ENCODE data around the gene HAGHL. TPM values are rescaled to one million over a fixed set of nuclear protein-coding genes. Genes with fewer than 3 reads are reported as not detected.

The HAGHL gene
- total and polyA plus RNA-seq, 4 donors: 0.25 to 1.1 (median 0.49) TPM

GRCh38 chr16:768428-768827 lies 41.5 kb downstream of the HAGHL start:
- no peak for DNase-seq (ENCODE audit: low spot score)
- Histone ChIP-seq H3K36me3 (ENCODE audit: control insufficient read depth in 4 of 4, insufficient read depth in 3 of 4, low read depth in 1 of 4, low read length in 3 of 4) (no peaks in the 10 kb centered on the region), H3K27ac (ENCODE audit: low read depth in 1 of 2, low read length in 2 of 2) (no peak overlapping the region), H3K9ac (ENCODE audit: low read depth in 1 of 2, low read length in 2 of 2) (no peak overlapping the region), H3K4me3 (ENCODE audit: low read depth in 1 of 3, low read length in 3 of 3) (no peak overlapping the region), H3K9me3 (ENCODE audit: control insufficient read depth in 4 of 4, low read length in 3 of 4) (no peaks in the 10 kb centered on the region), H3K4me1 (ENCODE audit: control insufficient read depth in 4 of 4, insufficient read depth in 4 of 4, low read length in 3 of 4) (no peaks in the 10 kb centered on the region), H3K27me3 (ENCODE audit: control insufficient read depth in 4 of 4, insufficient read depth in 4 of 4, low read length in 3 of 4) (peaks cover 0 to 3% (median 0%) of the 10 kb centered on the region in 4 donors)
- 76% methylated on average over 21 of the region's 21 CpGs for WGBS
- no peak for TF ChIP-seq FOXA1 (IDR thresholded peaks at IDR 0.05)
- TF ChIP-seq RAD21 (IDR thresholded peaks at IDR 0.05): no peak
- no peak for TF ChIP-seq RXRA (IDR thresholded peaks at IDR 0.05)
- no peak for TF ChIP-seq GABPA (IDR thresholded peaks at IDR 0.05 in 1 of 2, conservative IDR thresholded peaks at IDR 0.05 in 1 of 2)
- TF ChIP-seq SP1 (IDR thresholded peaks at IDR 0.05): no peak
- TF ChIP-seq FOXA2 (IDR thresholded peaks at IDR 0.05): no peak

DNA sequence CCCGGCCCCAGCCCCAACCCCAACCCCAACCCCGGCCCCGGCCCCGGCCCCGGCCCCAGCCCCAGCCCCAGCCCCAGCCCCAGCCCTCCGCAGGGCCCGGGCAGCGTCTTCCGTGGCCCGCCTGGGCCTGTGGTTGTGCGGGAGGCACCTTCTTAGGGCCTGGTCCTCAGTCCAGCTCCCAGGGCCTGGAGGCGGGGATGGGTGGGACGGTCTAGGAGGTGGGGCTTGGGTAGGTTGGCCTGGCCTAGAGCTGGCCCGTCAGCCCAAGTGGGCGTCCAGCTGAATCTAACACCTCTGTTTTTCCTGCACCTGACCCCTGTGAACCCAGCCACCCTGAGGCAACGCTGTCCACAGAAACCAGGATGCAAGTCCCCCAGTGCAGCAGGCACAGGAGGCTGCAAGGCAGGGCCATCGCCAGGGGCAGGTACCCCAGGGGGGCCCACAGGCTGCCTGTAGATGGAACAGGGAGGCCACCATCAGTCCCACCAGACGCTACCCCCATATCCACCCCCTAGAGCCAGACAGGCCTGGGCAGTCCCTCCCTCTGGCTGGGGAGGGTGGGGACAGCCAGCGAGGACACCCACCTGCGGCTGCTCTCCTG lies 42.4 kb downstream of the HAGHL start:
- H3K9me3 ChIP-seq (ENCODE audit: control insufficient read depth in 4 of 4, low read length in 3 of 4): no peaks in the 10 kb centered on the region
- no peak for DNase-seq (ENCODE audit: low spot score)
- no peak for TF ChIP-seq SP1 (IDR thresholded peaks at IDR 0.05)
- no peak for TF ChIP-seq TAF1 (conservative IDR thresholded peaks at IDR 0.05)
- no peak for TF ChIP-seq NR2F2 (IDR thresholded peaks at IDR 0.05)
- TF ChIP-seq, protein P1, sequence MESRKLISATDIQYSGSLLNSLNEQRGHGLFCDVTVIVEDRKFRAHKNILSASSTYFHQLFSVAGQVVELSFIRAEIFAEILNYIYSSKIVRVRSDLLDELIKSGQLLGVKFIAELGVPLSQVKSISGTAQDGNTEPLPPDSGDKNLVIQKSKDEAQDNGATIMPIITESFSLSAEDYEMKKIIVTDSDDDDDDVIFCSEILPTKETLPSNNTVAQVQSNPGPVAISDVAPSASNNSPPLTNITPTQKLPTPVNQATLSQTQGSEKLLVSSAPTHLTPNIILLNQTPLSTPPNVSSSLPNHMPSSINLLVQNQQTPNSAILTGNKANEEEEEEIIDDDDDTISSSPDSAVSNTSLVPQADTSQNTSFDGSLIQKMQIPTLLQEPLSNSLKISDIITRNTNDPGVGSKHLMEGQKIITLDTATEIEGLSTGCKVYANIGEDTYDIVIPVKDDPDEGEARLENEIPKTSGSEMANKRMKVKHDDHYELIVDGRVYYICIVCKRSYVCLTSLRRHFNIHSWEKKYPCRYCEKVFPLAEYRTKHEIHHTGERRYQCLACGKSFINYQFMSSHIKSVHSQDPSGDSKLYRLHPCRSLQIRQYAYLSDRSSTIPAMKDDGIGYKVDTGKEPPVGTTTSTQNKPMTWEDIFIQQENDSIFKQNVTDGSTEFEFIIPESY (IDR thresholded peaks at IDR 0.05): no peak
- no peak for TF ChIP-seq JUND (IDR thresholded peaks at IDR 0.05)
- TF ChIP-seq HNF4A (conservative IDR thresholded peaks at IDR 0.05): no peak
- no peaks in the 10 kb centered on the region for H3K4me1 ChIP-seq (ENCODE audit: control insufficient read depth in 4 of 4, insufficient read depth in 4 of 4, low read length in 3 of 4)
- H3K9ac ChIP-seq (ENCODE audit: low read depth in 1 of 2, low read length in 2 of 2): no peak overlapping the region
- peaks cover 0 to 3% (median 0%) of the 10 kb centered on the region in 4 donors for H3K27me3 ChIP-seq (ENCODE audit: control insufficient read depth in 4 of 4, insufficient read depth in 4 of 4, low read length in 3 of 4)
- WGBS: 60% methylated on average over 20 of the region's 20 CpGs
- H3K27ac ChIP-seq (ENCODE audit: low read depth in 1 of 2, low read length in 2 of 2): no peak overlapping the region
- no peaks in the 10 kb centered on the region for H3K36me3 ChIP-seq (ENCODE audit: control insufficient read depth in 4 of 4, insufficient read depth in 3 of 4, low read depth in 1 of 4, low read length in 3 of 4)
- H3K4me3 ChIP-seq (ENCODE audit: low read depth in 1 of 3, low read length in 3 of 3): no peak overlapping the region

DNA sequence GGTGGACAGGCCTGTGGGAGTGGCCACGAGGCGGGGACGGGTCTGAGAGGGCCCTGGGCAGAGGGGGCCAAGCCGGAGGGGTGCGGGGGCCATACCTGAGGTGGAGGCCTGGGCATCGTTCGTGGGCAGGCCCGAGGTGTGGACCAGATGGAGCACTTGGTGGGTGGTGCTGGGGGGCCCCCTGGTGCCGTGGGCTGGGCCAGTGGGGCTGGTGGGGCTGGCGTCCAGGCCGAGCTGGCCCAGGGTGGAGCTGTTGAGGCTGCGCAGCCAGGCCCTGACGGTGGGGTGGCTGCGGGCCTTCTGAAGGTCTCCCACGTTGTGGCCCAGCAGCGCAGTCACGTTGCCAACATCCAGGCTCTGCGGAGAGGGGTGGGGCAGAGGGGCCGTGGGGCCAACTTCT lies 43.0 kb downstream of the HAGHL start:
- Histone ChIP-seq H3K27me3 (ENCODE audit: control insufficient read depth in 4 of 4, insufficient read depth in 4 of 4, low read length in 3 of 4) (peaks cover 0 to 3% (median 0%) of the 10 kb centered on the region in 4 donors), H3K4me3 (ENCODE audit: low read depth in 1 of 3, low read length in 3 of 3) (no peak overlapping the region), H3K27ac (ENCODE audit: low read depth in 1 of 2, low read length in 2 of 2) (no peak overlapping the region), H3K9me3 (ENCODE audit: control insufficient read depth in 4 of 4, low read length in 3 of 4) (no peaks in the 10 kb centered on the region), H3K4me1 (ENCODE audit: control insufficient read depth in 4 of 4, insufficient read depth in 4 of 4, low read length in 3 of 4) (no peaks in the 10 kb centered on the region), H3K9ac (ENCODE audit: low read depth in 1 of 2, low read length in 2 of 2) (no peak overlapping the region), H3K36me3 (ENCODE audit: control insufficient read depth in 4 of 4, insufficient read depth in 3 of 4, low read depth in 1 of 4, low read length in 3 of 4) (no peaks in the 10 kb centered on the region)
- DNase-seq (ENCODE audit: low spot score): no peak
- WGBS: 86% methylated on average over 19 of the region's 19 CpGs
- no peak for TF ChIP-seq GABPA (IDR thresholded peaks at IDR 0.05 in 1 of 2, conservative IDR thresholded peaks at IDR 0.05 in 1 of 2)
- no peak for TF ChIP-seq HNF4A (conservative IDR thresholded peaks at IDR 0.05)

DNA sequence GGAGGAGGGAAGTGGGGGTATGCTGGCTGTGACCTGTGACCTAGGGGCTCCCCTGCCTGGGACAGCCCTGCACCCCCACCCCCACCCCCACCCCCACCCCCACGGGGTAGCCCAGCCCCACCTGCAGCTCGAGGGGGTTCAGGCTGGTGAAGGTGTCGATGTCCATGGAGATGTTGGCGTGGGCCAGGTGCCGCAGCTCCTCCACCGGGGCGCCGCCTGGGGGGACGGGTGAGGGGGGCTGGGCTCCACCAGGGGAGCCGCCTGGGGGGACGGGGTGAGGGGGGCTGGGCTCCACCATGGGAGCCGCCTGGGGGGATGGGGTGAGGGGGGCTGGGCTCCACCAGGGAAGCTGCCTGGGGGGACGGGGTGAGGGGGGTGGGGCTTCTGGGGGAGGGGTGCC lies 43.5 kb downstream of the HAGHL start:
- Histone ChIP-seq H3K4me1 (ENCODE audit: control insufficient read depth in 4 of 4, insufficient read depth in 4 of 4, low read length in 3 of 4) (no peaks in the 10 kb centered on the region), H3K27ac (ENCODE audit: low read depth in 1 of 2, low read length in 2 of 2) (no peak overlapping the region), H3K36me3 (ENCODE audit: control insufficient read depth in 4 of 4, insufficient read depth in 3 of 4, low read depth in 1 of 4, low read length in 3 of 4) (no peaks in the 10 kb centered on the region), H3K9ac (ENCODE audit: low read depth in 1 of 2, low read length in 2 of 2) (no peak overlapping the region), H3K9me3 (ENCODE audit: control insufficient read depth in 4 of 4, low read length in 3 of 4) (no peaks in the 10 kb centered on the region), H3K4me3 (ENCODE audit: low read depth in 1 of 3, low read length in 3 of 3) (no peak overlapping the region), H3K27me3 (ENCODE audit: control insufficient read depth in 4 of 4, insufficient read depth in 4 of 4, low read length in 3 of 4) (peaks cover 0 to 3% (median 0%) of the 10 kb centered on the region in 4 donors)
- DNase-seq (ENCODE audit: low spot score): no peak
- WGBS: 80% methylated on average over 13 of the region's 13 CpGs
- TF ChIP-seq, protein P2, sequence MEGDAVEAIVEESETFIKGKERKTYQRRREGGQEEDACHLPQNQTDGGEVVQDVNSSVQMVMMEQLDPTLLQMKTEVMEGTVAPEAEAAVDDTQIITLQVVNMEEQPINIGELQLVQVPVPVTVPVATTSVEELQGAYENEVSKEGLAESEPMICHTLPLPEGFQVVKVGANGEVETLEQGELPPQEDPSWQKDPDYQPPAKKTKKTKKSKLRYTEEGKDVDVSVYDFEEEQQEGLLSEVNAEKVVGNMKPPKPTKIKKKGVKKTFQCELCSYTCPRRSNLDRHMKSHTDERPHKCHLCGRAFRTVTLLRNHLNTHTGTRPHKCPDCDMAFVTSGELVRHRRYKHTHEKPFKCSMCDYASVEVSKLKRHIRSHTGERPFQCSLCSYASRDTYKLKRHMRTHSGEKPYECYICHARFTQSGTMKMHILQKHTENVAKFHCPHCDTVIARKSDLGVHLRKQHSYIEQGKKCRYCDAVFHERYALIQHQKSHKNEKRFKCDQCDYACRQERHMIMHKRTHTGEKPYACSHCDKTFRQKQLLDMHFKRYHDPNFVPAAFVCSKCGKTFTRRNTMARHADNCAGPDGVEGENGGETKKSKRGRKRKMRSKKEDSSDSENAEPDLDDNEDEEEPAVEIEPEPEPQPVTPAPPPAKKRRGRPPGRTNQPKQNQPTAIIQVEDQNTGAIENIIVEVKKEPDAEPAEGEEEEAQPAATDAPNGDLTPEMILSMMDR (IDR thresholded peaks at IDR 0.05; ENCODE audit: low read depth, low read length, missing input control): no peak
- TF ChIP-seq HNF4G (IDR thresholded peaks at IDR 0.05) (no peak), SP1 (IDR thresholded peaks at IDR 0.05) (no peak), NR2F2 (IDR thresholded peaks at IDR 0.05) (no peak), RXRA (IDR thresholded peaks at IDR 0.05) (no peak), JUND (IDR thresholded peaks at IDR 0.05) (no peak), HNF4A (conservative IDR thresholded peaks at IDR 0.05) (no peak), ATF3 (IDR thresholded peaks at IDR 0.05) (no peak), FOXA2 (IDR thresholded peaks at IDR 0.05) (no peak)
- TF ChIP-seq, protein P3, sequence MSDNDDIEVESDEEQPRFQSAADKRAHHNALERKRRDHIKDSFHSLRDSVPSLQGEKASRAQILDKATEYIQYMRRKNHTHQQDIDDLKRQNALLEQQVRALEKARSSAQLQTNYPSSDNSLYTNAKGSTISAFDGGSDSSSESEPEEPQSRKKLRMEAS (IDR thresholded peaks at IDR 0.05): no peak
- TF ChIP-seq, protein P4, sequence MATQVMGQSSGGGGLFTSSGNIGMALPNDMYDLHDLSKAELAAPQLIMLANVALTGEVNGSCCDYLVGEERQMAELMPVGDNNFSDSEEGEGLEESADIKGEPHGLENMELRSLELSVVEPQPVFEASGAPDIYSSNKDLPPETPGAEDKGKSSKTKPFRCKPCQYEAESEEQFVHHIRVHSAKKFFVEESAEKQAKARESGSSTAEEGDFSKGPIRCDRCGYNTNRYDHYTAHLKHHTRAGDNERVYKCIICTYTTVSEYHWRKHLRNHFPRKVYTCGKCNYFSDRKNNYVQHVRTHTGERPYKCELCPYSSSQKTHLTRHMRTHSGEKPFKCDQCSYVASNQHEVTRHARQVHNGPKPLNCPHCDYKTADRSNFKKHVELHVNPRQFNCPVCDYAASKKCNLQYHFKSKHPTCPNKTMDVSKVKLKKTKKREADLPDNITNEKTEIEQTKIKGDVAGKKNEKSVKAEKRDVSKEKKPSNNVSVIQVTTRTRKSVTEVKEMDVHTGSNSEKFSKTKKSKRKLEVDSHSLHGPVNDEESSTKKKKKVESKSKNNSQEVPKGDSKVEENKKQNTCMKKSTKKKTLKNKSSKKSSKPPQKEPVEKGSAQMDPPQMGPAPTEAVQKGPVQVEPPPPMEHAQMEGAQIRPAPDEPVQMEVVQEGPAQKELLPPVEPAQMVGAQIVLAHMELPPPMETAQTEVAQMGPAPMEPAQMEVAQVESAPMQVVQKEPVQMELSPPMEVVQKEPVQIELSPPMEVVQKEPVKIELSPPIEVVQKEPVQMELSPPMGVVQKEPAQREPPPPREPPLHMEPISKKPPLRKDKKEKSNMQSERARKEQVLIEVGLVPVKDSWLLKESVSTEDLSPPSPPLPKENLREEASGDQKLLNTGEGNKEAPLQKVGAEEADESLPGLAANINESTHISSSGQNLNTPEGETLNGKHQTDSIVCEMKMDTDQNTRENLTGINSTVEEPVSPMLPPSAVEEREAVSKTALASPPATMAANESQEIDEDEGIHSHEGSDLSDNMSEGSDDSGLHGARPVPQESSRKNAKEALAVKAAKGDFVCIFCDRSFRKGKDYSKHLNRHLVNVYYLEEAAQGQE (IDR thresholded peaks at IDR 0.05): no peak

Data from liver (tissue), 9 donors.